Femur (tissue), 1 donor: ENCODE results near the gene GSC.
"Not testable (repeated sequence)": the region's sequence is repeated elsewhere in the genome, so short reads cannot be mapped to it uniquely, and the experiment has no call there.

Source experiments
- DNase-seq: peaks from one replicate; pipeline ENCODE4 v3.0.0-alpha.2; 2017

Gene GSC

GRCh38 chr14:94771158-94771905, 1.4 kb upstream of the GSC start:
- DNase-seq: no peak

- no peak for DNase-seq
These were observed 873 bp upstream of the GSC start for GRCh38 chr14:94770815-94771157.

GRCh38 chr14:94770251-94770749, 387 bp upstream of the GSC start:
- DNase-seq: no peak

- DNase-seq: peak; percentile 55
These were observed 1.2 kb downstream of the GSC start for GRCh38 chr14:94768521-94769390.

GRCh38 chr14:94768141-94768520, 1.8 kb downstream of the GSC start:
- no peak for DNase-seq

- DNase-seq: no peak
These were observed 2.5 kb downstream of the GSC start for GRCh38 chr14:94767321-94767878.

GRCh38 chr14:94764573-94764972, 5.3 kb downstream of the GSC start:
- no peak for DNase-seq

- DNase-seq: no peak
These were observed 7.5 kb downstream of the GSC start for GRCh38 chr14:94762431-94762830.

- DNase-seq: no peak
These were observed 7.9 kb downstream of the GSC start for GRCh38 chr14:94761997-94762377.

- peak; percentile 60 for DNase-seq
These were observed 8.4 kb downstream of the GSC start for GRCh38 chr14:94761348-94761996.

GRCh38 chr14:94756310-94756882, 13.5 kb downstream of the GSC start:
- DNase-seq: no peak

GRCh38 chr14:94754391-94754942, 15.4 kb downstream of the GSC start:
- DNase-seq: no peak

- peak; percentile 72 for DNase-seq
These were observed 17.1 kb downstream of the GSC start for GRCh38 chr14:94752591-94753436.

GRCh38 chr14:94751956-94752355, 18.0 kb downstream of the GSC start:
- no peak for DNase-seq

GRCh38 chr14:94751321-94751720, 18.6 kb downstream of the GSC start:
- no peak for DNase-seq

GRCh38 chr14:94750371-94750770, 19.5 kb downstream of the GSC start:
- no peak for DNase-seq

GRCh38 chr14:94748667-94749347, 21.1 kb downstream of the GSC start:
- no peak for DNase-seq

GRCh38 chr14:94747739-94748138, 22.2 kb downstream of the GSC start:
- no peak for DNase-seq

- DNase-seq: not testable (repeated sequence)
These were observed 22.8 kb downstream of the GSC start for GRCh38 chr14:94747153-94747552.

- no peak for DNase-seq
These were observed 23.8 kb downstream of the GSC start for GRCh38 chr14:94746131-94746530.

- no peak for DNase-seq
These were observed 31.2 kb downstream of the GSC start for GRCh38 chr14:94738751-94739150.
